RWPE2 (cell line): ENCODE data around the gene SEC24C.

Experiments
- ATAC-seq: fragments of 200-7000 bp; cut with Tn5 transposase; 3 replicates; pipeline ENCODE4 v1.9.1; 2021; ENCODE audit warnings: low read depth
- DNase-seq: peaks from one replicate; pipeline ENCODE4 v3.0.0-alpha.2; 2020; ENCODE audit warnings: low spot score
- H3K27ac ChIP-seq: fragments of 450-650 bp; 2 replicates; pipeline ENCODE4 v1.5.1; 2017; ENCODE audit warnings: mild to moderate bottlenecking; ENCODE audit not compliant: poor library complexity, severe bottlenecking
- H3K27me3 ChIP-seq: fragments of 250-450 bp; sonication (Bioruptor Pico); 2 replicates; pipeline ENCODE4 v1.5.1; 2021; ENCODE audit warnings: mild to moderate bottlenecking, moderate library complexity; ENCODE audit not compliant: insufficient read depth, poor library complexity, severe bottlenecking
- H3K36me3 ChIP-seq: fragments of 250-450 bp; sonication (Bioruptor Pico); 2 replicates; pipeline ENCODE4 v1.5.1; 2020; ENCODE audit warnings: low read depth, mild to moderate bottlenecking, moderate library complexity
- H3K4me1 ChIP-seq: fragments of 250-450 bp; sonication (Bioruptor Pico); 2 replicates; pipeline ENCODE4 v1.5.1; 2021; ENCODE audit warnings: mild to moderate bottlenecking, moderate library complexity; ENCODE audit not compliant: insufficient read depth, poor library complexity, severe bottlenecking
- H3K4me3 ChIP-seq: fragments of 250-450 bp; sonication (Bioruptor Pico); 2 replicates; pipeline ENCODE4 v1.5.1; 2021; ENCODE audit warnings: mild to moderate bottlenecking, moderate library complexity; ENCODE audit not compliant: severe bottlenecking
- H3K9me3 ChIP-seq: fragments of 250-450 bp; sonication (Bioruptor Pico); 2 replicates; pipeline ENCODE4 v1.5.1; 2021; ENCODE audit warnings: mild to moderate bottlenecking, moderate library complexity; ENCODE audit not compliant: severe bottlenecking
- CTCF ChIP-seq: fragments of 450-650 bp; IDR thresholded peaks from one replicate; pipeline ENCODE4 v1.5.1; 2017; ENCODE audit warnings: mild to moderate bottlenecking, moderate library complexity; ENCODE audit not compliant: poor library complexity, severe bottlenecking

SEC24C gene

DNA sequence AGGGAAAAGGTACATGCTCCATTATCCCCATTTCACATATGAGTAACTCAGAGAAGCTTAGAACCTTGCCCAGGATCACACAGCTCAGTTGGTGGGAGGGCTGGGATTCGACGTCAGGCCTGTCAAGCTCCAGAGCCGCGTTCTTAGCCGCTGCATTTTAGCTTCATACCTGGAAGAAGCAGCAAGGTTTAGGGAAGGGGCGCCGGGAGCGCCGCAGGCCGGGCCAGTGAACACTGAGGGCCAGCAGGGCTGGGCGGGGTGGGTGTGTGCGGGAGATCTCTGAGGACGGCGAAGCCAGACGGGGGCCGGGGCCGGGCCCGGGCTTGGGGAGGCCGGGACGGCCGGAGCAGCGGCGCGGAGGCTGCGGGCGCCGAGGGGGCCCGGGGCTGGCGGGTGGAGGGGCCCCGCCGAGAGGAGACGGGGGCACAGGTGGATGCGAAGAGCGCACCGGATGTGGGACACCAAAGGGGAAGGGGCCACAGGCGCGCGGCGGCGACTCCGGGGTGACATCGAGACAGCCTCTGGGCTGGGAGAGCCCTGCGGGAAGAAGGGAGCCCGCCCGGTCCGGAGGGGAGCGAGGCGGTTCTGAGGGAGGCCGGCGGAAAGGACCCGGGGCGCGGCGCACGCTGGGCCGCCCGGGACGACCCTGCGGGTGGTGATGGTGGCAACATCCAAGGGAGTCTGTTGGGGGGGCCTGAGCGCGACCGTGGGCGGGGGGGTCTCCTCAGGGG, 66.7 kb downstream of the SEC24C start:
- Histone ChIP-seq H3K27ac (peak overlapping the region; percentile 39), H3K9me3 (no peaks in the 10 kb centered on the region), H3K36me3 (peaks cover 36% of the 10 kb centered on the region), H3K27me3 (no peaks in the 10 kb centered on the region), H3K4me3 (peak overlapping the region; percentile 72), H3K4me1 (peaks cover 6% of the 10 kb centered on the region)
- DNase-seq (no peak), ATAC-seq (peak; percentile 28)
- no peak for TF ChIP-seq CTCF

GRCh38 chr10:73812657-73813056, 68.5 kb downstream of the SEC24C start:
- Histone ChIP-seq H3K36me3 (peaks cover 19% of the 10 kb centered on the region), H3K9me3 (no peaks in the 10 kb centered on the region), H3K4me1 (peaks cover 18% of the 10 kb centered on the region), H3K27ac (no peak overlapping the region), H3K4me3 (no peak overlapping the region), H3K27me3 (no peaks in the 10 kb centered on the region)
- ATAC-seq: no peak
- no peak for TF ChIP-seq CTCF
- DNase-seq: no peak

DNA sequence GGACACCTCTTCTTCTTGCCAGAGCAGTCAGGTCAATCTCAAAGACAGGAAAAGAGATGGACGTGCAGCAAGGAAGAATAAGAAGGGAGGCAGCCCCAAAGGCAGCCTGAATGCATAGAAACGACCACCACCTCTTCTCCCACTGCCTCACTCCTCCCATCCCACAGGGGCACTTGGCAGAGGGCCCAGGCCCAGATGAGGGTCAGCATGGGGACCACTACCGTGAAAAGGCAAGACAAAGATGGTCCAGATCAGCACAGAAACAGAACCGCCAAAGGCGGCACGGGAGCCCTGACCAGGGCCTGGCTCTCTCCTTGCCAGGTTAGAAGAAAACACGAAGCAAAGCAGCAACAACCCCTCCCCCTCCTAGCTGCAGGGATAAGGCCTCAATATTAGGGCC, 69.2 kb downstream of the SEC24C start:
- no peaks in the 10 kb centered on the region for H3K27me3 ChIP-seq
- no peak for TF ChIP-seq CTCF
- peaks cover 17% of the 10 kb centered on the region for H3K36me3 ChIP-seq
- no peak overlapping the region for H3K4me3 ChIP-seq
- H3K4me1 ChIP-seq: peaks cover 18% of the 10 kb centered on the region
- DNase-seq (no peak), ATAC-seq (no peak)
- H3K27ac ChIP-seq: no peak overlapping the region
- no peaks in the 10 kb centered on the region for H3K9me3 ChIP-seq

DNA sequence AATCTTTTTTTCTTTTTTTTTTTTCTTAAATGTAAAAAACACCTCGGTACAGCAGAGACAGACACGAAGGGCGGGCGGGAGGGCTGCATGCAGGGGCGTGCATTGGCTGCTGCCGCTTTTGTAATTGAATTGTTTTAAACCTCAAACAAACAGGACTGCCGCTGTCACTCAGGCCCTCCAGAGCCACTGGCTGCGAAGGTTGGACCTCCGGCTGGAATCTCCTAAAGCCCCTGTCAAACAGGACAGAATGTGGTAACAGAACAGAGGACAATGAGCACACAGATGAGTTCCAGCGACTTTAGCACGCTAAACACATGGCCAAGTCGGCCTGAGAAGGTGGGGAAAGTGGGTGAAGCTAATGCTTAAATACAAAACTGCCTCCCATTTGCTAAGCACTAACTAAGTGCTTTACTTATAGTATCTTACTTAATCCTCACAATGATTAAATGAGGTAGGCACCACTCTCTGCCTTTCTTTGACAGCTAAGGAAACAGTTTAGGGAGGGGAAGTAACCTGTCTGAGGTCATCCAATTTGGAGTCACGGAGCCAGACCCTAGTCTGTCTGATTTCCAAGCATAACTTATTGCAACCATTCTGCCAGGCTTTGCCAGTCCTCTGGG, 70.2 kb downstream of the SEC24C start:
- Histone ChIP-seq H3K27ac (no peak overlapping the region), H3K9me3 (no peaks in the 10 kb centered on the region), H3K27me3 (no peaks in the 10 kb centered on the region), H3K4me1 (peaks cover 20% of the 10 kb centered on the region), H3K4me3 (no peak overlapping the region), H3K36me3 (peaks cover 16% of the 10 kb centered on the region)
- DNase-seq: no peak
- no peak for TF ChIP-seq CTCF
- ATAC-seq: no peak
